NB4 (cell line): ENCODE measurements around the gene OOEP.

Experiments used
- CTCF ChIP-seq: IDR thresholded peaks from one replicate; pipeline ENCODE4 v1.5.1; 2012; ENCODE audit warnings: low read depth, low read length
- POLR2A ChIP-seq: IDR thresholded peaks from 2 replicates; pipeline ENCODE4 v1.6.1; 2011; ENCODE audit warnings: mild to moderate bottlenecking; ENCODE audit not compliant: insufficient read length; ENCODE audit errors: extremely low read depth

GRCh38 chr6:73388433-73388799 is 18.7 kb upstream of the OOEP start:
- no peak for TF ChIP-seq CTCF
- TF ChIP-seq POLR2A, result no peak
